Activated gamma-delta T cell (primary cell): ENCODE measurements around the gene NTM.

ENCODE experiments used
- DNase-seq: peaks from one replicate; lab custom pipeline; 2025; lab: John Stamatoyannopoulos, UW

NTM gene

DNA sequence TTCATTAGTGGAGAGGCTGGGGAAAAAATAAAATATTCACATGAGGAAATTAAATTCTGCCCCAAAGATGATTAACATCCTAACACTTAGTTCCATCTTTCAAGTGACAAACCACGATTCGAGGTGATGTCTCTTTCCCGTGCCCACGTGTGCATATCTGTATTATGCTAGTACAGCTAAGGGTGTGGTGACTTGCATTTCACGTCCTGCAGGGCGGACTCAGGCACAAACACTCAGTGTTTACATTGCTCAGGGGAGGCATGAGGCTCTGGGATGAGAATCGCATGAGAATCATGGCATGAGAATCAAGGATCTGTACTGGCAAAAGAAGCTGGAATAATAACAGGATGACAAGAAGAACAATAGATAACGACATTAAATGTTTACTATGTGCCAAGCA is 179.4 kb downstream of the NTM start:
- DNase-seq: no peak

DNA sequence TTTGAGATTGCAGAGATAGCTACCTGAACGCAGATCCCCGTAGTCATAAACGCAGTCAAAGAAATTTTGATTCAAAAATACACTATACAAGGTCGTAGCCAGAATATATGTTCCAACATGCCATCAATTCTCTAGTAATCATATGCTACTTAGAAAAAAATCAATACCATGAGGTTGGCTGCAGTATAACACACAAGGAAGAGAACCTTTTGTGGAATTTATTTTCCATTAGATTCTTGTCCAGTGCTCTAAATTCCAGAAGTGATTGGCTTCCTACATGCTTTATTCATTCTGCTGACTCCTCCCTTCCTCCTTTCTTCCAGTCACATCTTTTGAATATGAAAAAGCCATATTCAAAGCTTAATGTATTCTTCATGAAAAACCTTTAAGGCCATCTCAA is 189.9 kb downstream of the NTM start:
- DNase-seq: no peak

DNA sequence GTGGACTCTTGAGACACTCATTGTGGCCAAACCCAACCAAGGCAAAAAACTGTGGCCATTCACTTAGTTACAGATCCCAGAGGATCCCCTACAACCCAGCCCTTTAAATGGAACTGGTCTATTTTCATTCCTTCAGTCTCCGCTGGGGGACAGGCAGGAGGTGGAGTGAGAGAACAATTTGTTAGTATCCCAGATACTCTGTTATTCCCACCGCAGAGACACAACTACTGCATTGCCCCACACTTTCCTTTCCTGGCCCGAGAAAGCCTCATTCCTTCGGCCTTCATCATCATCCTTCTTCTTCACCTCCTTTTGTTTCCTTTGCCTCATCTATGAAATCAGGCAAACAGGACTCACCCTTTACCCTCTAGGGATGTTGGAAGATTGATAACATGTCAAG is 191.1 kb downstream of the NTM start:
- no peak for DNase-seq

DNA sequence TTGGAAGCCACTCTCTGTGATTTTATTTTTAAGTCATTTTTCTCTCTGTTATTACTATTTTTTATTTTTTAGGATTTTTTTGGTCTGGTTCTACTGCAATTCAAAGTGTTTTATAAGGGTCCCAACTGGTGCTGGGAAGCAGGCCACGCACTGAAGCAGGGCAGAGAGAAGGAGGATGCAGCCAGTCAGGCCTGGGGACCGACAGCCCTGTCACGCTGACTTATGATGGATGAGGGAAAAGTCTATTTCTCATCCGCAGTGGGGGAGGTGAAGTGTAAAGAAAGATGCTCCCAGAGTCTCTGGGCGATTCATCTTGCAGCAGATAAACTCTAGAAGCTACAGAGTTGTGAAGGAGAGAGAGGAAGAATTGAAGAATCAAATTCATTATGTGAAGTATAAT is 191.6 kb downstream of the NTM start:
- no peak for DNase-seq

DNA sequence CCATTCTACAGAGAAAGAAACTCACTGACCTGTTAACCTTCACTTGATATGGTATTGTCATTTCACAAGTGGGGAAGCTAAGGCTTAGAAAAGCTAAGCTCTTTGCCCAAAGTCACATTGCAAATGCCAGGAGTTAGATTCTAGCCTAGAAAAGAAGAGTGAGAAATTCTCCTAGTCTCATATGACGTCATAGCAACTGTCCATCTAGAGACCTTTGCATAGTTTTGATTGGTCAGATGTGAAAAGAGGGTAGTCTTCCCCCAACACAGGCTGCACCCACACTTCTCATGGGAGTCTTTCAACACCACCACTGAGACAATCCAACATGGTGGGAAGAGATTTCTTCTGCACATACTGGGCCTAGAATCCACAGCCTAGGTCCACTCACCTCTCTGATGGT is 197.9 kb downstream of the NTM start:
- DNase-seq: no peak

DNA sequence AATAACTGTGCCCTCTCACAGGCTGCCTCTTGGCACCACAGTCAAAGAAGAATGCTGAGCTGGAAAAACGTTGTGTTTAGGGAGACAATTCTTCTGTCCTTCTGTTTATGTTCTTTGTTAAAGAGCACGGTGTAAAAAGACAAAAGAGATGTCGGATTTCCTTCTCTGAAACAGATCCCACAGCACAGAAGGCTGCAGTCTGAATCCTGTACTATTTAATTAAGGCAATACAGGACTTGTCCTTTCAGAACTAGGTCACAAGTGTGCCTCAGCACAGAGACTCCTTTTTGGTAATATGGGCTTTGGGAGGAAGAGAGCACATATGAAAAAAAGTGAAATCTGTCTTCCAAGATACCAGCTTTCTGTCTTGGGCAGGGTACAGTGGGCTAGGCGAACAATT is 201.2 kb downstream of the NTM start:
- DNase-seq: no peak

DNA sequence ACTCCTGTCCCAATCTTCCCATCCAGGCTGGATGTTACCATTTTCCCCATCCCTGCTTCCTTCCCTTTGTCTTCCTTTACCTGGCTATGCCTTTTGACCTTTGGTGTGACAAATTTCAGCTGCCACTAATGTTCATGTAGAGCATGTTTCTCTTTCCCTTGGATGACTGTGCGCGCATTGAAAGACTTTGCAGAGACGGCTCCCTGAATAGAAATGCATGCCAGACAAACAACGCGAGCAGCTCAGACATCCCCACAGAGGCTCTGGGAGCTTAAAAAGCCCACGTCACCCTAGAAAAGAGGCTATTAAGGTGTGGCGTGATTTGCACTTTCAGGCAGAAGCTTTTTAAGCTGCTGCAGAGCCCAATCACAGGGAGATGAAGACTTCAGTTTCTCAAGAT is 202.0 kb downstream of the NTM start:
- no peak for DNase-seq

DNA sequence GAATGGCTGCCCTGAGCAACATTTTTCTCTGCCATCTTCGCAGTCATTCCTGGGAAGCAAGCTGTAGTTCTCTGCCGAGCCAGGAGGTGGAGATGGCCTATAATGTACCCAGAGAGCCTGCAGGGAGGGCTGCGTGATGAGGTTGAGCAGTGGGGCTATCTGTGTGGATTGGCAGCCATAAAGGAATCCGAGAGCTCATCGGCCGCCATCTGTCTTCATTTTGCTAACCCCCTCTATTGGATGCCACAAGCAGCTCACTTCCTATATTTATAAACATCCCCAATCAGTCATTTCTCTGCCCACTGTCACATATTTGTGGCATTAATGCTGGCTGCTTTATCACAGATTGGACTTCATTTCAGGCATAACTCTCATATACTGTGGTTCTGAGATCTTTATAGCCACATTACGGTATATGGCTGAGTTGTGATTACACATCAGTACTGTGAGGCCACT is 209.5 kb downstream of the NTM start:
- DNase-seq: no peak

DNA sequence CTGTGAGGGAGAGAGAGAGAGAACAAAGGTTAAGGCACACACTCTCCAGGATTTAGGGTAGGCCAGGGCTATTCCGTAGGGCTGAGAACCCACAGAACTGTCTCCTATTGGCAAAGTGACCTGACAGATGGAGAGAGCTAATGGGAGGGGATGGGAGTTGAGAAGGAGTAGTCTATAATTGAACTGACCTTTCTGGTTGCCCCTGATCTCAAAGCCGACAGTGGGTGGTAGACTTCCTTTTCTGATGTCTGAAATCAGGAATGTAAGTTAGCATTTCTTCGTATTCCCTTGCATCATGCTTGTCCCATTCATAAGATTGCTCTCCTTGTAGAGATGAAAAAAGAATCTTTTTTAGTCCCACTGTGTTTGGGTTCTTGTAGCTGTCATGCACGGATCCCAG is 210.1 kb downstream of the NTM start:
- no peak for DNase-seq

DNA sequence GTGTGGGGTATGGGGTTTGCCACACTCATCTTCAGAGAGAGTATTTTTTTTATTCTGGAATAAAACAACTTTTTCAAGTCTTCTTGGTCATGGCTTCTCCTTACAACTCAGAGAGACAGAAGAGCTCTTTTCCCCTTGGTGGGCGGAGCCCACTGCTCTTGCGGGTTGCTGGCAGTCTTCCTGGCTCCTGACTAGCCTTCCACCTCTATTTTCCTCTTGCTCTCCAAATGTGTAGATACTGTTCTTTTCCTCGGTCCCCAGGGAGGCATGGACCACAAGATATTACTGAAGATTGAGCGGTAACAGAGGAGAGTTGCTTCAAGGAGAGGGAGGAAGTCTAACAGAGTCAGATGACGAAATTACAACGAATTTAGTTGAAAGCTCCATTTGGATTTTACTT is 210.6 kb downstream of the NTM start:
- no peak for DNase-seq

DNA sequence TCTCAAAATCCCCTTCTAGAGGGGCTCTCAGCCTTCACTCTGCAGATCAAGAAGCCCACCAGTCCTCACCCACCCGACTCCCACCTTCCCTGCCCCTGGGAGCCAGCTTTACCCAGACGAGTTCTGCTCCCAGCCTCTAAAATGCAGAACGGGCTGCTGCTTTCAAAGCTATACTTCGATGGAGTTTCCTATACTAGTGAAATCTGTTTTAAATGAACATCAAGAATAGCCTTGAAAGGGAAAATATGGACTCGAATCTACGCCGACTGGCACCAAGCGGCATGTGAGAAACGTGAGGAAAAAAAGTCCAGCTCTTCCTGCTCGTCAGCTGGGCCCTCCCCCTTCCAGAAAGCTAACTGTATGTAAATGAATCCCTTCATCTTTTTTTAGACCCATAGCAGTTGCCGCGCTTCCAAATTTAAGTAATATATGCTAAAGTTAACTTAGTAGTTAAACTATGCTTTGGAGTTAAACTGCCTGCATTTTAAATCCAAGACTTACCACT is 211.7 kb downstream of the NTM start:
- no peak for DNase-seq

DNA sequence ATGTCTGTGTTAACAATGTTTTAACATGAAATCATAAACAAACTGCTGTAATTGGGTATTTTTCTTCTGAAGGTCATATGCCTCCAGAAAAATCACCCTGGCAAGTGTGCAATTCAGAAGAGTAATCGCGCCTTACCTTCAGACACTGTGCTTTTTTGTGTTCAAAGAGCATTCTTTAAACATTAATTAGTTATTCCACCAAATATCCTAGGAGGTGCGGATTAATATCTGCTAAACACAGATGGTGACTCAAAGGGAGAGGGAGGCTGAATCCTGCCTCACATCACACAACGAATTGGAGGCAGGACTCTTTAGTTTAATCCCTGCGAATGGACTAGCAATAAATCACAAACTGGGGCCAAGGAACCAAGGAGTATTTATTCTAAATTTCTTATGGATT is 213.0 kb downstream of the NTM start:
- no peak for DNase-seq

DNA sequence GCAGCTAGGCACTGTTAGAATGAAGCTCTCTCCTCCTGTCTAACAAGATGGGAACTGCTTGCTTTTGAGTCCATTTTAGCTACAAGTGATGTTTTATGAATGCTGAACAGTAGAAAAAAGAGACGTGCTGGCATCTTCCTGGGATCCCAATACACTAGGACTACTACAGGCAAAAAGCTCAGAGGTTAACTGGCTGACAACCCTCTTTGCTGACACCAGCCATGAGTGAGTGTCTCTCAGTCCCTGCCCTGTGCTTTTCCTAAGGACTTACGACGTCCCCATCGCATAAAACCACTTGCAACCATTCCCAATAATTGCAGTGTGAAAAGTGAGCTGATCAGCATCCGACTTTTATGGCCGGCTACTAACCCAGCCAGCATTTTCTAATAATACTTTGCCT is 213.5 kb downstream of the NTM start:
- no peak for DNase-seq

DNA sequence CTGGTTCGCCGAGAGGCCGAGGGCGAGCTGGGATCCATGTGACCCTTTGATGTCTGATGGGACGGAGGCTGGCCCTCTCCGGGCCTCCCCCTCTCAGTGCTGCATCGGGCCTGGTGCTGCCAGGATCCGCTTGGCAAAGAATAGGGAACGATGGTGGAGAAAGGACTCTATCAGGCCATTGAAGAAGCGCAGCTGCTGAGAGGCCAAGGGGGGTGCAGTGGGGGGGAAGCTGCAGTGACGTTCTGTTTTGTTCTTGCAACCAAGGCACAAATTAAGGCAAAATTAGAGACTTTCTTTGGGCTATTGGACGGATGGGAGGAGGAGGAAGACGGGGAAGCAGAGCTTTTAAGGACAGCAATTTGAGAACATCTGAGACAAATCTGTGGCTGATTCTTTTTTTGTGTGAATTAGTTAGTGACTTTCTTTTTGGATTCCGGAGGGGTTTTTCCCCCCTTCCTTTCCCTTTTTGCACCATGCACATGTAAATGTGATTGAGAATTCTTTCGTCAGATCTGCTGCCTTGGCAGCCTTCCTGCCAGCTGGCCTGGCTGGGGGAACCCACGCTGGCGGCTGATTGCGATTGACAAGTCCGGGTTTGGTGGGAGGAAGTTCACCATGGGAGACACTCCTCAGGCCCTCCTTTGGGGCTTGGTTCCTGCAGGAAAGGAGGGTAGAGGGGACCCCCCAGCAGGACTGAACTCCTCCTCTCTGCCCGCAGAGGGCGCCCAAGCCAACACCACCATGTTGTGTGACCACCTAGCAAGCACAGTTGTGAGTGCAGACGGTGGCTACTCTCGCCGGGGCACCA is 214.6 kb downstream of the NTM start:
- DNase-seq: no peak

DNA sequence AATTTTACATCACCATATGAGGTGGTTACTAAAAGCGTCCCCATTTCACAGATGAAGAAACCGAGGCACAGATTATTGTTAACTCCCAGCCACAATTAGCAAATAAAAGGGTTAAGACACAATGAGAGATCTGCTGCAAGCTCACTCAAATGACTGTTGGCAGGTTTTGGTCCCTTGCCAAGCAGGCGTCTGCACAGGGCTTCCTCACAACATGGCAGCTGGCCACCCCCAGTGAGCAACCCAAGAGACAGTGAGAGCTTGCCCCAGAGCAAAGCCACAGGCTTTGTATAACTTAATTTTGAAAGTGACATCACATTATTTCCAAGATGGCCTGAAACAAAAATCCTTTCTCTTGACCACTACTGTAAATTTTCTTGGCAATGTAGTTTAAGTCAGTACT is 217.6 kb downstream of the NTM start:
- DNase-seq: no peak

DNA sequence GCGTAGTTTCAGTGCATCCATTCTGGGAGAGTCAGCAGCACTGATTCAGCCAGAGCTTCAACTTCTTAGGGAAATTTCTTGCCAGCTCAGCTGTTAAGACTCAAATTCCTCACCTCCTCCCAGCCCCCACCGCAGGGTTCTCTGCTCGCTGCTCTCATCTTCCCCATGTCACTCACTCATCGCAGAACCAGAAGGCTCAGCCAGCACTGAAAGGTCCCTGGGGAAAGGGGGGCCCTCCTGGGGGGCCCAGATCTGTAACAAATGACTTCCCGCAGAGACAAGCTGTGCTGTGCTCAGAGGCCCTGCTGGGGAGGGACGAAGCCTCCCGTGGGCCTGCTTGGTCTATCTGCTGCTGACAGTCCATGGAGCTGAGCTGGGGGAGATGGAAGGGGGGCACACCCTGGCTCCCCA is 220.6 kb downstream of the NTM start:
- DNase-seq: no peak

DNA sequence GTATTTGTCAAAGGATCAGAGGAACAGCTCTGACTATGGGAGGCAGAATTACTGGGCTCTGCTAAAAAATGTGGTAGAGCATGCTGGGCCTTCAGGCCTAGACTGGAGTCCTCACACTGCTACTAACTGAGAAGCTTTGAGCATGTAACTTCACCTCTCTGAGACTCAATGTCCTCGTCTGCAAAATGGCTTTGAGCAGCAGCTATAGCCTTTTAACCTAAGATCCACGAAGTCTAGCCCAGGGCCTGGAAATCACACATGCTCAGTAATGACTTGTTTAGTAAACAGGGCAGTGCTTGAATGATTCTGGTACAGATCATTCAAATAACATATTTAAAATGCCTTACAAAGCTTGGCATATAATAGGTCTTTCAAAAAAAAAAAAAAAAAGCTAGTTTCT is 221.7 kb downstream of the NTM start:
- DNase-seq: no peak

DNA sequence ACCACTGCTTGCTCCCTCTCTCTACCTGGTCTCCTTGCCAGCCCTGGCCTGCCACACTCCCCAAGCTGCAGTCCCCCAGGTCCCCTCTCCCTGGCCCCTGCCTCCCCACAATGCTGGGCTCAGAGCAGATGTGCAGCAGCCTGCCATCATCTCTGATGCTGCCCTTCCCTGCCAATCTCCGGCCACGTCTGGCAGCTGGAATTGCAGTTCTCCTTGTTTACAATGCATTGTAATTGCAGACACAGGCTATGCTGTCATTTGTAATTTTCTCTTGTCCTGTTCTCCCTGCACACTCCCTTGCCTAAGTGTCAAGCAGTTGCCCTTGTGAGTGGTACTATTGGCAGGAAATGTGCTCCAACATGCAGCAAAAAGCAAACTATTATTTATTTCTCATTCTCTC is 222.3 kb downstream of the NTM start:
- no peak for DNase-seq

DNA sequence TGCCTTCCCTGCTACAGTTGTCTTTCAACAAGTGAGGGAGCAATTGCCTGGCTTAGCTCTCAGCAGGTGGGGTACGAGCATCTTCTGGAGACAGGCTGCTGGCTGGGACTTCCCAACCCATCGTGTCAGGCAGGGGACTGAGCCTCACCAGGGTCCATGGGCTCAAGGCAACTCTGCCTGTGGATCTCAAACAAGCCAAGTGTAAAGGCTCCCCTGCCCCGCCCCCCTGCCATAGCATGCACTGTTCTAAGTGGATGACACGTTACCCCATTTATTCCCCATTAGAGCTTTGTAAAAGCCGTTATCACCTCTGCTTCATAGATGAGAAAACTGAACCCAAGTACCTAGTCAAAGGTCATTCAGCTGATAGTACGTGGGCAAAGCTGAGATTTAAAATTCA is 222.9 kb downstream of the NTM start:
- DNase-seq: no peak

DNA sequence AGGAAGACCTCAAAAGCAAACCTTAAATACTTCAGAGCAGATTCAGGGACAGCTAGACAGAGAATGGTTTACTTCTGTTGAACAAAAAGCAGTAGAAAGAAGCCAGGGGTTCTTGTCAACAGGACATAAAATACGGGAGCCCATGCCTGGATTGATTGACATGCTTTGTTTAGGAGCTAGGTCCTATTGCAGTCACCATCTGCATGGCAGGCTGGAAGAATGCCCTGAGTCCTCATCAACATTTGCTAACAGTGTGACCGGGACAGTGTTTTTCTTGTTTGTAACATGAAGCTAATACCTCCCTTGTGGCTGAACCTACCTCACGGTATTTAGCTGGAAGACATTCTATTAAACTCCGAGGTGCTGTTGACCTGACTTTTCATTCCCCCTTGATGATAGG is 225.4 kb downstream of the NTM start:
- DNase-seq: no peak

DNA sequence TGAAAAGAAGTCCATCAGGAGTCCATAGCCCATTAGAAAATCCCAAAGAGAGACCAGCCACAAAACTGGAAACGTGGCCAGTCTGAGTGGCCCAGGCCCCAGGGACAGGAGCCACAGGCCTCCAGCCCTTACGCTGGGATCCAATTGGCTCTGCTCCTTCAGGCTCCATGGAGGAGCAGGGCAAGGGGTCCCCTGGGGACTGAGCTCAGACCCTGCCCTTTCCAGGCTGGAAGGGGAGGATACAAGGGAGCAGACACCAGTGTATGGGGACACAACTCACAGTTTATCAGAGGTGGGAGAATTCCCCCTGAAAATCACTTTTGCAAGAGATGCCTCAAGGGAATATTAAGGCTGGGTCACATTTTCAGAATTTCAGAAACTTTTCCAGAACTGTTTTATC is 227.5 kb downstream of the NTM start:
- no peak for DNase-seq

DNA sequence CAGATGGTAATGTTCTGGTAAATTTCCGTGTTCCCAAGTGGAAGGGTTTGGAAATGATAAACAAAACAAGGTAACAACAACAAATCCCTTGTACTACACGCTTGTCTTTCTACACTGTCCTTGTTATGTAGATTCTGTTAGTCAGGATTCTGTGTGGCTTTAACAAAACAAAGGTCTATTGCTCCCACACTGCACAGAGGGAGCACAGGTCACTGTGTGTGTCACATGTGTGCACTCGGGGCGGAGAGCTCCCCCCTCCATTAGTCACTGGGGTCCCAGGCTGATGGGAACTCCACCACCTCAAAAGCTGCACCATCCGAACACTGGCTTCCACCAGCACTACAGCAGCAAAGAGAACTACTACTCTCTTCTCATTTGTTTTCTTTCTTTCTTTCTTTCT is 227.9 kb downstream of the NTM start:
- DNase-seq: no peak

DNA sequence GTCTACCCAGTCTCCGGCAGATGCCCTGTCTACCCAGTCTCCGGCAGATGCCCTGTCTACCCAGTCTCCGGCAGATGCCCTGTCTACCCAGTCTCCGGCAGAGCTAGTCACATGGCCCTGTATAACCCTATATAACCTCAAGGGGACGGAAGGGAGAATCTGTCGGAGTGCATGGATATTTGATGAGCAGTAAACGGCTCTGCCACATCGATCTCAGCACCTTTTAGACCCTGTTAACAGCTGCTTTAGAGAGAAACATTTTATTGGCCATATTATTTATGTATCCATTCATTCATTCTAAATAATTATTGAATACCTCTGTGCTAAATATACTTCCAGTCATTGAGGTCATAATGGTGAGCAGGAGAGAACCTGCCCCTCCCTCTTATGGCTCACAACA is 228.9 kb downstream of the NTM start:
- DNase-seq: no peak

DNA sequence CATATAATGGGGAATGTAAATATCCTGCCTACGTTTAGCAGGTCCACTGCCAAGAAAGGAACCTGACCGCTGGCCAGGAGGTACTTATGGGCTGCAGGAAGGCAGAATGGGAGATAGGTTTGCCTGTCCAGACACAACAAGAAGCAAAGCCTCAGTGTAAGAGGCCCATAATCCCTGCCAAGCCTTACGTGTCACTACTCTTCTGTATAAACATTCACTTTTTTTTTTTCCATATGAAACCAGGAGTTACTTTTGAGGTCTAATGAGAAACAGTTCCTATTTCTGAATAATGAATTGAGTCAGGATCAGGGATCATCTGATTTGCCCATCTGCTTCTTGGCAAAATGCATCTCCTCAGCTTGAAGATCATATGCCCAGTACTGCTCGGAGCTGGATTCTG is 230.2 kb downstream of the NTM start:
- no peak for DNase-seq
